GM21619 (cell line): ENCODE results near the gene PPM1E.
"Not testable (repeated sequence)": the region's sequence is repeated elsewhere in the genome, so short reads cannot be mapped to it uniquely, and the experiment has no call there.

Experiments used
- ATAC-seq: cut with Tn5 transposase; IDR thresholded peaks from one replicate; pipeline ENCODE4 v1.9.1; 2021; ENCODE audit not compliant: unreplicated experiment

PPM1E gene

DNA sequence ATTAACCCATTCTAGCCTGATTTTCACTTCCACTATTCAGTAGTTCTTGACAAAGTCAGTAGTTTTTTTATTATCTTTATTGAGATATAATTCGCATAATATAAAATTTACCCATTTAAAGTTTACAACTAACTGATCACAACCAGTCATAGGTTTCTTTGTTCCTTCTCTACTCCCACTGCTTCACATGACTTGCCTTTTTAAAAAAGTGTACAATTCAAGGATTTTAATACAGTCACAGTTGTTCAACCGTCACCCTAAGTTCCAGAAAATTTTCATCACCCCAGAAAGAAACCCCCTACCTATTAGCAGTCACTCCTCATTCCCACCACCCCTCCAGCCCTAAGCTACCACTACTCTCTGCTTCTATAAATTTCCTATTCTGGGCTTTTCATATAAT is 188.5 kb downstream of the PPM1E start:
- ATAC-seq: no peak

DNA sequence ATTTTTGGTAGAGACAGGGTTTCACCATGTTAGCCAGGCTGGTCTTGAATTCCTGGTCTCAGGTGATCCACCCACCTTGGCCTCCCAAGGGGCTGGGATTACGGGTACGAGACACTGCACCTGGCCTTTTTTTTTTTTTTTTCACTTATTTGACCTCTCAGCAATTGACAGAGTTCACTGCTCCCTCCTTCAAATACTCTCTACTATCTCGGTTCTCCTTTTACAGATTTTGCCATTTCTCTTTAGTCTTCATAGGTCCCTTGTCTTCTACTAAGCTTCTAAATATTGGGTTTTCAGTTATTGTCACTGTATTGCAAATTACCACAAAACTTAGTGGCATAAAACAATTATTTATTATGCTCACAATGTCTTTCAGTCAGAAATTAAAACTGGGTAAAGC is 191.8 kb downstream of the PPM1E start:
- ATAC-seq: no peak

DNA sequence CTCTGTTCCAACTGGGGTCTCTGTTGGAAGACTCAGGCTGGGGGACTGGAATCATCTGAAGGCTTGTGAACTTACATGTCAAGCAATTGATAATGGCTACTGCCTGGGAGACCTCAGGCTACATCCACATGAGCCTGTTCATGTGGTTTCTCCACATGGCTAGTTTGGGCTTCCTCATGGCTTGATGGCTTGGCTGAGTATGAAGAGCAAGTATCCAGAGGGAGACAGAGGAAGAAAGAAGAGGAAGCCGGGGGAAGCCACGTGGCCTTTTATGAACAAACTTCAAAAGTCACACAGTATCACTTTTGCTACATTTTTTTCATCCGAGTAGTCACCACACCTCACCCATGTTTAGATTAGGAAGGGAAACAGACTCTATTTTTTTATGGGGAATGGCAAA is 192.2 kb downstream of the PPM1E start:
- no peak for ATAC-seq

DNA sequence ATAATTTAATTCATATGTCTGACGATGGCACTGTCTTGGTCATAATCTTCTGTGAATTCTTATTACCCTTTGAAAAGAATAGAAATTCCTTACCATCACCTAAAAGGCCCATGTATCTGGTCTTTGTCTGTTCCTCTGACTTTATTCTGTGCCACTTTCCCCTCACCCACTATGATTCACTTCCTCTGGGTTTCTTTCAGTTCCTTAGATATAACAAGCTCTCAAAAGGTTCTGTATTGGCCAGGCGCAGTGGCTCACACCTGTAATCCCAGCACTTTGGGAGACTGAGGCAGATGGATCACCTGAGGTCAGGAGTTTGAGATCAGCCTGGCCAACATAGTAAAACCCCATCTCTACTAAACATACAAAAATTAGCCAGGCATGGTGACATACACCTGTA is 198.7 kb downstream of the PPM1E start:
- not testable (repeated sequence) for ATAC-seq

DNA sequence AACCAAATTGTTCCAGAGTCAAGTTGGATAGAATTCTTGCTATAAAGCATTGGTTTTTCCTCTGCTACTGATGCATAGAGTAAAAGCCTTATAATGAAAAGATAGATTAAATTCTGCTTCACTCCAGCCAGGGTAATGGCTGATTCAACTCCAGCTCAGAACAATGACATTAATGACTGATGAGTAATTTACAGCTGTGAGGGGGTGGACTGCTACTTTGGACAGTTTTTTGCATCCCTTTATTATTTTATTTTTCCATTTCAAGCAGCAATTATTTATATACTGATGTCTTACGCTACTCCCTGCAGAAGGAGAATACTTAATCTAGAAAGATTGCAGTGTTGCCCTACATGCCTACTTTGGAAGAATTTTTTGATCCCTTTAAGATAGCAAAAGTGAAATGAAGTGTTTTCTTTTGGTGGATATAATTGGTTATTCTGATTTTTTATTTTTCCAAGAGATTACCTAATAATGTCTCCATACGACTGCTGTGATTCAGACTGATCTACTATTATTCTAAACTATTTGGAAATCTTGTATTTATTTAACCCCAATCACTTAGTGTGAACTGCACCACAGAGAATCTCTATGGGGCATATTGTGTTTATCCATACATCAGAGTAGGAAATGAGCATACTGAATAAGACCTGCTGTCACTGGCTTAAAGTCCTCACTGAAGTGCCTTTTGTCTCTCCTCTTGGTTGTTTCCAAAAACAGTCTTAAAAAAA is 201.5 kb downstream of the PPM1E start:
- ATAC-seq: no peak

DNA sequence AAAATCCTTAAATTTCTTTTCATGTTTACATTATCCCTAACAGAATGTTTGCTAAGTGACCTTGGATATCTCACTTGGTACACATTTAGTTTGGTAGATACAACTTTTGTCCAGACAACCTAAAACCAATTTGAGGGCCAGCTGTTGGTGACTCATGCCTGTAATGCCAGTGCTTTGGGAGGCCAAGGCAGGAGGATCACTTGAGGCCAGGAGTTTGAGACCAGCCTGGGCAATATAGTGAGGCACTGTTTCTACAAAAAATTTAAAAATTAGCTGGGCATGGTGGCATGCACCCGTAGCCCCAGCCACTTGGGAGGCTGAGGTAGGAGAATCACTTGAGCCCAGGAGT is 202.0 kb downstream of the PPM1E start:
- ATAC-seq: not testable (repeated sequence)

DNA sequence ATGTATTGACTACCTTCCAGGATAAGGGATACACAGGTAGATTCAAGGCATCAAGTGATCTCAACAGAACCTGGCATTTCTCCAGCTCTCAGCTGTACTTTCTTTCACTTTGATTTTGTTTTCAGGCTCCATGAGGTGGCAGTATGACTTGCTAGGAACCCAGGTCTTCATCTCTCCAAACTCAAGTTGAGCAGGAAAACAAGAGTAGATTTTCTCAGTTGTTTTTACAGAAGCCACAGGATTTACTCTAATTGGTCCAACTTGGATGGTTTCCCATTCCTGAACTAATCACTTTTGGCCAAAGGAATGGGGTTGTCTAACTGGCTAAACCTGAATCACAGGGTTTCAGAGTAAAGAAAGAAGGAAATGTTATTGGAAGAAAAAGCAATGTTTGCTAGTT is 204.4 kb downstream of the PPM1E start:
- no peak for ATAC-seq

DNA sequence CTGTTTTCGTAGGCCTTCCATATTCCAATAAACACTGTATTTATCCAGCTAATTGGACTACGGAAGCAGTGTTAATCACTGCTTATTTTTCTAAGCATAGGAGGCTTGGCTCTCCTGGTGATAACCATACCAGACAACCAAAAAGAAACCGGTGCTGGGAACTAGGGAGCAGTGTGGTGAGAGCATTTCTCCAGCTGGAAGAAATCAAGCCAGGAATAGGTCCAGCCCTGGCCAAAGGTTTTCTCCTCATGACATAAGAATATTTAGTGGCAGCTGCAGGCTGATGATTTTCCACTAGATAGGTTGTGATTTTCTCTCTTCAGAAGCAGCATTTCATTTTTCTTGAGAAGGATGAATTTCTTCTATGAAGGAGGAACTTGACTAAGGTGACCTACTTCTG is 209.6 kb downstream of the PPM1E start:
- ATAC-seq: no peak

DNA sequence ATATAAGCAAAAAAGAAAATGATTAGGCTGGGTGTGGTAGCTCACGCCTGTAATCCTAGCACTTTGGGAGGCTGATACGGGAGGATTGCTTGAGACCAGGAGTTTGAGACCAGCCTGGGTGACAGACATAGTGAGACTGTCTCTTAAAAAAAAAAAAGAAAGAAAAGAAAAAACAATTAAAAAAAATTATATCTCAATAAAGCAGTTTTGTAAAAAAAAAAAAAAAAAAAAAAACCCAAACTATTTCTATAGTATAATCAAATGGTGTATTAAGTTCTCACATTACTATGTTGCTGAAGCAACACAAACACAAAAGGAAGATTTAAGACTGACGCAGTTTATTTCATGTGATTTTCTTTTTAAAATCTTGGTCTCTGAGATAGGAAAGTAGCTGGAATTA is 210.6 kb downstream of the PPM1E start:
- ATAC-seq: no peak

DNA sequence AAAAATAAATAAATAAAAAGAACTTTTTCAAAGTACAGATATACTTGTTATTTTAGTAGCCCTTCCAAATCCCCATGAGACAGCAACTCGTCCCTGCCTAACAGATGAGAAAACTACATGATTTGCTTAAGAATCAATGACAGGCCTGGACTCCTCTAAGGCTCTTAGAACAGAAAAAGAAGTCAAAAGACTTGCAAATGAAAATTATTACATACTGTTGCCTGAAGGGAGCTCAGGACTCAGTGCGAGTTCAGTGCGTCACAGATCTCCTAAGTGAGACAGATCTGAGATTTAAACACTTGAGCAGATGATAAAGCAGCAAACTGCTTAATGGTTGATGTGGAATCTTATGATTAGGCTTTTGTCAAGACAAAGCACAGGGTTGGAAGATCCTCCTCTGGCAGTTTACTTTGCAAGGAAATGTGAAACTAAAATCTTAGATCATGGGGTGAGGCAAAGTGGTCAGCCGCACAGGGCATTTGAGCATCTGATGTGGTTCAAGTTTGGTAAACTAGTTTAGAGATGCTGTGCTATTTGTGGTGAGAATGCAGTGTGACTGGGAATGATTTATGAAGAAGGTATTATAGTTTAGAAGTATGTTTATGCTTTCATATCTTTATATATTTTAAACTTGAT is 212.9 kb downstream of the PPM1E start:
- no peak for ATAC-seq

DNA sequence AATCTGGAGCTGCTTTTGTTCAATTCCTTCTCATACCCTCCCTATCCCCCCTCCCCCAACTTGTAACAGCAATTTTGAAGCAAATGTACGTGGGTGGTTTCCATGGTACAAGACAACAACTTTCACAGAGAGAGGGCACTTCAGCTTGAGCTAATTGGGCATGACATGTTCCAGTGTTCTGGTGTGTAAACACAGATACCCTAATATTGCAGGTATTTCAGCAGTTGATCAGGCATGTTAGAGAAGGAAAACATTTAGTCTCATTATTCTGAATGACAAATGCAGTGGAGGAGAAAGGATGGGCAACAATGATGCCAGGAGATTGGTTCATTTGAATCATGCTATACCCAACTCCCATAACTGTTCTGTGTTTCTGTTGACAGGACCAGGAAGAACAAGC is 213.5 kb downstream of the PPM1E start:
- ATAC-seq: no peak

DNA sequence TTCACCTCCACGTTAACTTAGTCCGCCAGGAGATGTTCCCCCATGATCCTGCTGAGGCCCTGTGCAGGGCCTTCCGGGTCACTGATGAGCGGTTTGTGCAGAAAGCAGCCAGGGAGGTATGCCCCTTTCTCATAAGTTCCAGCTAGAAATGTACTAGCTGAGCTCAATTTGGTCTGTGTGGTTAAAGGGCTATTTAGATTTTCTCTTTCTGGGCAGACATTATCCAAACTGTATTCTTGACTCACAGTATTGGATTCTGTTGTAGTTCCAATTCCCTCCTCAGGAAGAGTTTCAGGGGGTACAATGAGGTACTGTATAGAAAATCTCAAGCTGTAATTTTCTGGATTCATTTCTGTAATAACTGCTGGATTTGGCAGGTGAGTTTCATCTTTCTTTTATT is 214.0 kb downstream of the PPM1E start:
- ATAC-seq: no peak

DNA sequence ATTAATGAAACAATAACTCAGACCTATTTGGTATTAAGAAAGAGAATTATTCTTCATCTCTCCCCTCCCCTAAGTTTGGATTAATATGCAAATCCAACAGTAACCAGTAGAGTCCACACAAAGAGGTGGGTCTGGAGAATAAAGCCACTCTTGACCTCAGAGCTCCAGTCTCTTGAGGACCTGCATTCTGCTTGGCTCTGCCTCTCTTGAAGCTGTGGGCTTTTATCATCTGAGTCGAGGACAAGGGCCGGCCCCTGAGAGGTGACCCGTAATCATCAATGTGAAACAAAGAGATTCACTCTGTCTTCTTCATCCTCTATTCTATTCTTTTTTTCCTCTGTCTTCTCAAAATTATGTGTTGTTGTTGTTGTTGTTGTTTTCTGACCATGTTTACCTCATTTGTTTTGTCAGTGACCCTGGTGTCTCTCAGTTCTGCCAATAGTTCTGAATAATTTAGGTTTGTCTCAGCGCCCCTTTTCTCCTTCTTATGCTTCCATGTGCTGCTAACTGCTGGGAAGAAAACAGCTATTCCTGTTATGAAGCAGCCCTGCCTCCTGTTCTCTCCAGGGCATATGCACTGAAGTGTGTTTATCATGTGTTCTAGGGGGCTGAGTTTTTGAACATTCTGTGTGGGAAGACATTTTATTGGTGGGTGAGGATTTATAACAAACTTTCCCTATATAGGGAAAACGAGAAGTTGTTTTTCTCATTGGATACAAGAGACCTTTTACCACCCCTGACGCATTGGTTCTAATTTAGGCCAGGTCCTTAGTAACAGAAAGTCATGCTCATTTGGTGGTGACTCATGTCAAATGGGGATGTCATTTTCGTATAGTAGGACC is 215.2 kb downstream of the PPM1E start:
- no peak for ATAC-seq

DNA sequence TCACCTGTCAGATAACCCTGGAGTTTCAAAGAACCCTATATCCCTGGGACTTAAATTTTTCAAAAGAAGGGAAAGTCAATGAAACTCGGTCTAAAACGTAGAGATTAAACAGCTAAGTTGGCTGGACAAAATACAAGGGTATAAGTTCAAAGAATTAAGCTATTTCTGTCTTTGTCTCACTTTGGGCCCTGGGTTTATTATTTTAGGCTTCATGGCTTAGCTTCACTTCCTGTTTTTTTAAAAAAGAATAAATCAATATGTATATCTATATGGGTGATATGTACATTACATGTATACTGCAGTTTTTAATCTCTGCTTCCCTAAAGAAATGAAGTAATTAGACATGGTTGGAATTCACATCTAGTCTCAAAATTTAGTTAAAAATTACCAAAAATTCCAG is 218.7 kb downstream of the PPM1E start:
- no peak for ATAC-seq

DNA sequence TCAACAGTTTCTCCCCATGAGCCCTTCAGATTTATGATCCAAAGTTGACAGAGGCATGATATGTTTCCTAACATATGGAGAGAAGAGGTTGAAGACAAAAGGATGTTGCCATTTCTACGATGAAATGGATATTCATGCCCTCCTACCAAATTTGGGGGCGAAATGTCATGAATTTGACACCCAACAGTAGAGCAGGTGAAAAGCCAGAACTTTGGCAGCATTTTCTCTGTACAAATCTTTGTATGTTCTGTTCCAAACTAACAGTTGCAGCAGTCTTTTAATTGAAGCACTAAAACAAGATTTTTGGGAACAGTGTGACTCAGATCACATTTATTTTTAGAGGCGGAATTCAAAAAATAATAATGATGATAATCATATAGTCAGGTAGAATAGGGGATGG is 220.9 kb downstream of the PPM1E start:
- ATAC-seq: no peak

DNA sequence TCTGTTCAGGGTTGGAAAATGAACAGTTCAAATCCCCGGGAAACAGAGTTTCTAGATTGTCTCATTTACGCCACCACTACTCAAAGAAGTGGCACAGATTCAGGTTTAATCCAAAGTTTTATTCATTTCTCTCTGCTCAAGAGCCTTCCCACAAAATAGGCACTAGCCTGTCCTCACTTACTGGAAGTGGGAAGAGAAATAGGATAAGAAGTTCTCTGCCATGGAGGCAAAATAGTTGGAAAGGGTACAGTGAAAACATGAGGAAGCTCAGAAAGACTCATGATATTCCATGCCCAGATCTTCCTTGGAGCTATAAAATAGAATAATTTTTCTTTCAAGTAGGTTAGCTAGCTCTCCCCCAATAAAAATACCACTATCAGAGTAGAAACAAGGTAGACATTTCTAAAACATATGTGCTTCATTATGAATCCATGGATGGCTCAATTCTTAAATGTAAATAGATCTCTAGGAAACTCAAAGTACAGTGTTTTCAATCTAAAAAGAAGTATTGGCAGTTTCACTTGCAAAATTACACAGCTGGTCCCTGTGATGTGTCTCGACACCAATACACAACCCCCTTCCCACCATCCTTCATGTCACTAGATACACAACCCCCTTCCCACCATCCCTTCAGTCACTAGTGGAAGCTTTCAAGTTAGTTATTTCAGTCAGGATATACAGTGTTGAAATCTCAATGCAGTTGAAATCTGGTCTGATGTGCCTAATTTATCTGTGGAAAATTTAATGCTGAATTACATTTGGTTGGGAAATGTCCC is 225.2 kb downstream of the PPM1E start:
- no peak for ATAC-seq

DNA sequence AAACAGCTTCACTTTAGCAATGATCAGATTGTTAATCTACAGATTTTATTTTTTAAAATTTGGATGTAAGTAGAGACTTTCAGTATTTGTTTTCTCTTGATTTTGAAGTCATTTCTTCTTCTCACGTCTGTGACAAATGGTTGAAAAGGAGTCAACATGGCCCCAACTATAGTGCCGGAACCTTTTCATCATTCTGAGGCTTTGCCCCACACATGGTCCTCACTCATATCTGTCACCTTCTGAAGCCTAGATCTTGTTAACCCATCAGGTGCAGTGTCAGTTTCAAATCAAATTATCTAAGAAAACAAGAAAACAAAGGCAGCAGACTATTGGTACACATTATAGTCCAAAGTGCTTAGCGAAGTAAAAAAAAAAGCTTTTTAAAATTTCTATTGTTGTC is 227.0 kb downstream of the PPM1E start:
- no peak for ATAC-seq

DNA sequence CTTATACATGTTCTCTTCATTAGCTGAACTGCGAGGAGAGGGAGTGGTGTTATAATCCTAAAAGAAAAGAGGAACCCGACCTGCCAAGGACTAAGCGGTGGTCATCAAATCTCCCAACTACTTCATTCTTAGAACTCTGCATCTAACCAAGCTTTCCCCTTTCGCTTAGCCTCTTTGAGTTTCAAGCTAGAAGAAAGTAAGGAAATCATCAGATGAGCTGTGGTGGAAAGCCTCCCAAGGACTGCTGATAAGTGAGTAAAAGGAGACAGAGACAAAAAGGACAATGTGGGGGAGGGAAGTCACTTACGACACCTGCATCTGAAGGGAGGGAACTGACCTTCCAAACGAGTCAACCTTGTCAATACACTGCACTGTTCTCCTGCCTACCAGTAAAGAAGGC is 229.7 kb downstream of the PPM1E start:
- ATAC-seq: no peak

DNA sequence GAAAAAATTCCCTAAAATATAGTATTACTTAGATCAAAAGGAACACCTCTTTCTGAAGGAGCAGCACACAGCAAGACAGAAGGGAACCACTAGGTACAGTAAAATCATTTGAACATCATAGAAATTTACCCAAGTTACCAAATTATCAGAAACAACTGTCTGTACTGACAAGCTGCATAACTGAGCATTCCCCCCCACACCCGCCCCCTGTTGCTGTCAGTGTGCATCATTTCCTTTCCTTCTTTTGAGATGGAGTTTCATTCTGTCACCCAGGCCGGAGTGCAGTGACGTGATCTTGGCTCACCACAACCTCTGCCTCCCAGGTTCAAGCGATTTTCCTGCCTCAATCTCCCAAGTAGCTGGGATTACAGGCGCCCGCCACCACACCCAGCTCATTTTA is 230.3 kb downstream of the PPM1E start:
- ATAC-seq: no peak

DNA sequence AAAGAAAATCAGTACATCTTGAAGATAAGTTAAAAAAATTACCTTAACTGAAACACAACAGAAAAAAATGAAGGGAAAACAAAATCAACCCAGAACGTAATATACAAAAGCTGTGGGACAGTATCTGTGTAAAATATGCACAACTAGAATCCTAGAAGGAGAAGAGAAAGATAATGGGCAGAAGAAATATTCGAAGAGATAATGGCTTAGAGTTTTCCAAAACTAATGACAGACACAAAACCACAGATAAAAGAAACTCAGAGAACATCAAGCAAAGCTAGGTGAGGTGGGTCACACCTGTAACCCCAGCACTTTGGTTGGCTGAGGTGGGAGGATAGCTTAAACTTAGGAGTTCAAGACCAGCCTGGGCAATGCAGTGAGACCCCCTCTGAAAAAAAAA is 234.0 kb downstream of the PPM1E start:
- ATAC-seq: no peak

DNA sequence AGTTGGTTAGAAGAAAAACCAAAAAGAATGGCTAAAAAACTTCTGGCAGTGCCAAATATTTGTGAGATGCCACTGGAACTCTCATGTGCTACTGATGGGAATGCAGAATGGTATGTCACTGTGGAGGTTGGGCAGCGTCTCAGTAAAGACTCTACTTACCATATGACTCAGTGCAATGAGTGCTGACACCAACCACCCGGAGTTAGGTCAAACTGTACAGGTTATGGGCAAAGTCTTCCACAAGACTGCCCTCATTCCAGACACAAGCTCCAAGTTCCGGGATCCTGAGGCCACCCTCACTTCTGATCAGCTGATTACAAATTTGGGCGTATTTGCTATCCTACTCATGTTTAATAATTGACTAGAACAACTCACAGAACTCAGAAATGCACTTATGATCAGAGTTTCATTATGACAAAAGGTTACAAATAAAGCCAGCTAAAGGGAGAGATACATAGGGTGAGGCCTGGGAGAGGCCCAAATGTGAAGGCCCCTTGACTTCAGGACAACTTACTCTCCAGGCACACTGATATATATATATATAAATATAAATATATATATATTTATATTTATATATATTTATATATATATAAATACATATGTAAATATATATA is 236.2 kb downstream of the PPM1E start:
- ATAC-seq: peak; percentile 78
